Activated CD8-positive, alpha-beta memory T cell treated with anti-CD3 and anti-CD28 coated beads, Interleukin-2, amount 50 U/mL, for 24 hours (primary cell): Measurements from ENCODE around the gene ZNF841.
"Not testable (repeated sequence)": the region's sequence is repeated elsewhere in the genome, so short reads cannot be mapped to it uniquely, and the experiment has no call there.

Experiments
- DNase-seq: peaks from one replicate; pipeline ENCODE4 v3.0.0-alpha.2; 2020; ENCODE audit errors: extremely low read depth

The ZNF841 gene

DNA sequence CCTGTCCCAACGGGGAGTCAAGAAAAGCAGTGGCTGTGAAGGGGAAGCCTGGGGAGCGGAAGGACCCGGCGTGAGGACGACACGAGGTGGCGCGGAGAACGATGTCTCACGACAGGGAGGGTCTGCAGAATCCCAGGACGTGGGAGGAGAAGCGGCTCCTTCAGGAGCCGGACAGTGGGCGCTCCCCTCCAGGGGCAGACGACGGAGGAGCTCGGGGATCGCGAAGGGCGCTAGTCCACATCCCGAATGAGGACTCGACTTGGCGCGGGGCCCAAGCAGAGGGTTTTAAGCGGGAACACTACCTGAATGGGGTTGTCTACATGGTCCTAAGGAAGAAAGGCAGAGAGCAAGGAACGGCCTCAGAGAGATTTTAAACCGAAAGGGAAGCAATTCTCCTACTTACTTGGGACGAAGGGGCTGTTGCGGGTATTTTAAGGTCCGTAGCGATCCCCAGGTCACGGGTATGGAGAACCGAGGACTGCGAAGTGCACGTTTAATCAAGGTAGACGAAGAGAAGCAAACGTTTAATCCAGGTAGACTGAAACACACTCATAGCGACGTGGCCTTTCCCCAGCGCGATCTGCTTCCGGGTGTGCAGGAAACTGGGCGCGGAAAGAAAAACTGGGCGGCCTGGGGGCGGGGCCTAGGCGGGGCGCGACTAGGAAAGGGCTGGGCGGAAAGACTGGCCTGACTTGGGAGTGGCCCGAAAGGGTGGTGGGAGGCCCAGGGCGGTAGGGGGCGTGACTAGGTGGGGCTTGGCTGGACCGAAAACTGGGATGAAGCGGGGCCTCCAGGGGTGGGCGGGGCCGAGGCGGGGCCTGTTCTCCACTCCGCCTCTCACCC is at the start of gene ZNF841:
ZNF841 (minus strand) TSS at position 594 of the 843 bp plus-strand sequence. CDS start 10,964 bp downstream, outside the sequence.
- DNase-seq, result peak; percentile 69

DNA sequence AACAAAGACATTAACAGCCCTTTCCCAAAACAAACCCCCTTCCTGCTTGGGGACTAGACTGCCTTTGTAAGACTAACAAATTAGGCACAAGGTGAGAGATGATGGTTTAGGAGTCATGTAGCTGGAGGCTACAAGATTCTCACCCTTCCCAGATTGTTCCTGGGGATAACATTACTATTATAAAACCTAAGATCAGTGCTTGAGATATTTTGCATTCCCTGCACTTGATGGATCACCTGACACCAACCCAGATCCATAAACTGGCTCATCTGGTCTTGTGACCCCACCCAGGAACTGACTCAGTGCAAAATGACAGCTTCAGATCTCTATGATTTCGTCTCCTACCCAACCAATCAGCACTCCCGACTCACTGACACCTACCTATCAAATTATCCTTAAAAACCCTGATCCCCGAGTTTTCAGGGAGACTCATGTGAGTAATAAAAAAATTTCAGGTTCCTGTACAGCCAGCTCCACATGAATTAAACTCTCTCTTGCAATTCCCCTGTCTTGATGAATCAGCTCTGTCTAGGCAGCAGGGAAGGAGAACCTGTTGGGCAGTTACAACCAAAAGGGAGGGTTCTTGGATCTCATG is 46.5 kb upstream of the ZNF841 start:
- DNase-seq, result no peak

DNA sequence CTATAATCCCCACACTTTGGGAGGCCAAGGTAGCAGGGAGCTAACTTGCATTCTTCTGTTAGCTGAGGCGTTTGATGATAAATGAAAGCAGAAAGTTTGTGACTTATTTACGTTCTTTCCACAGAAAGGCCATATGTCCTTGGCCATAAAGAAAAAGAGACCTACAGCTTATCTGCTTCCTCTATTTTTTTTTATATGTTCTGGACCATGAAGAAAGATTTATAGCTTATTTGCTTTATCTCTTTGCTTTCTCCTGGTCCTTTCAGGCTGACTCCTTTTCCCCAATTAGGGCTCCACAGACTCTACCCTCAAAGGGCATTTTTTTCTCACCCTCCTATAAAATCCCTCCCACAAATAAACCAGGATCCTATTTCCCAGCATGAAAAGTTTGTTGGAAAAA is 45.6 kb upstream of the ZNF841 start:
- DNase-seq, result no peak

DNA sequence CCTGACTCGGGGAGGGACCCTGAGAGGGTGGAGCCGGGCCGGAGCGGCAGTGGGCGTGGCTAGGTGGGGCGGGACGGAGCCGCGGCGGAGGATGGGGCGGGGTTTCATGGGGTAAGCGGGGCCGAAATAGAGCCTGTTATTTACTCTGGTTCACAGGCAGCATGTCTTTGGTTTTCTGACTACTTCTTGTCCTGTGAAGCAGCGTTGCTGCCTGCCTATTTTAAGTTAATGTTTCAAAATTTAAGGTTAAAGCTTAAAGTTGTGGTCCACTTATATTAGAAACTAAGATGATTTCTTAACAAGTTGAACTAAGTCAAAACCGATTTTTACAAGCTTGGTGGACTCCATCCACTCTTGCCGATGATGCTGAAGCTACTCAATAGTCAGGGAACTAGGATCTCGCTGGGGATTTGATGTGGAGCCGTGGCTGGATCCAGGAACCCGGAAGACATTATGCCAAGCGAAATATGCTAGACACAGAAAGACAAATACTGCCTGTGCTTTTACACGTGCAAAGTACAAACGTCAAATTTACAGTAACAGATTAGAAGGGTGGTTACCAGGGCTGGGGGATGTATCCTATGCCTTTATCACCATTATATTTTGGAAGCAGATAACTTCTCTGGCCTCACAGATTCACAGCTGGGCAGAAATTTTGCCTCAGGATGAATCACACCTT is 44.6 kb upstream of the ZNF841 start:
- peak; percentile 95 for DNase-seq

DNA sequence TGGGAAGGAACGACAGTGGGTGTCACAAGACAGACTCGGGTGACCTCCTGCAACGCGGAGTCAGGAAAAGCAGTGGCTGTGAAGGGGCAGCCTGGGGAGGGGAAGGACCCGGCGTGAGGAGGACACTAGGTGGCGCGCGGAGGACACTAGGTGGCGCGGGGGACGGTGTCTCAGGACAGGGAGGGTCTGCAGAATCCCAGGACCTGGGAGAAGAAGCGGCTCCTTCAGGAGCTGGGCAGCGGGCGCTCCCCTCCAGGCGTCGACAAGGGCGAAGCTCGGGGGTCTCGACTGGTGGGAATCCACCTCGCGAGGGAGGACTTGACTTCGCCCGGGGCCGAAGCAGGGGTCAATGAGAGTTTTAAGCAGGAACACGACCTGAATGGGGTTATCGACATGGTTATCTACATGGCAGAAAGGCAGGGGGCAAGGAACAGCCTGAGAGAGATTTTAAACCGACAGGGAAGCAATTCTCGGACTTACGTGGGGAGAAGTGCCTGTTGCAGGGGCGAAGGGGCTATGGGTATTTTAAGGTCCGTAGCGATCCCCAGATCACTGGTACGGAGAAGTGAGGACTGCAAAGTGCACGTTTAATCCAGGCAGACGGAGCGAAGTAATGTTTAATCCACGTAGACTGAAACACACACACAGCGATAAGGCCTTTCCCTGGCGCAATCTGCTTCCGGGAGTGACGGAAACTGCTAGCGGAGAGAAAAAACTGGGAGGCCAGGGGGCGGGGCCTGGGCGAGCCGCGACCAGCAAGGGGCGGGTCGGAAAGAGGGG is 43.9 kb upstream of the ZNF841 start, which contains the start of gene ZNF616:
ZNF616 (minus strand) TSS at position 687 of the 780 bp plus-strand sequence. CDS start 9,426 bp downstream, outside the sequence.
- DNase-seq, result peak; percentile 44

DNA sequence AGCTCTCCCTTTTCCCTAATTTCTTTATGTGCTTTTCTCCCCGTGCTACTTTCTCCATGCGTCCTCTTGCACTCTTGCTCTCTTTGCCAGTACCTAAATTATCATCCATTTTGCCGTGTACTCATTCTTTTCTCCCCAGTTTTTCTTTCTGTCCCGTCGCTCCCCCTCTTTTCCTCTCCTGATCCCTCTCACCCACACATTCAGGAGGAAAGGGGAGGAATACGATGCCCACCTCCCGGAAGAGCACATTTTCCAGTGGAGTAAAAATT is 43.4 kb upstream of the ZNF841 start:
- no peak for DNase-seq

DNA sequence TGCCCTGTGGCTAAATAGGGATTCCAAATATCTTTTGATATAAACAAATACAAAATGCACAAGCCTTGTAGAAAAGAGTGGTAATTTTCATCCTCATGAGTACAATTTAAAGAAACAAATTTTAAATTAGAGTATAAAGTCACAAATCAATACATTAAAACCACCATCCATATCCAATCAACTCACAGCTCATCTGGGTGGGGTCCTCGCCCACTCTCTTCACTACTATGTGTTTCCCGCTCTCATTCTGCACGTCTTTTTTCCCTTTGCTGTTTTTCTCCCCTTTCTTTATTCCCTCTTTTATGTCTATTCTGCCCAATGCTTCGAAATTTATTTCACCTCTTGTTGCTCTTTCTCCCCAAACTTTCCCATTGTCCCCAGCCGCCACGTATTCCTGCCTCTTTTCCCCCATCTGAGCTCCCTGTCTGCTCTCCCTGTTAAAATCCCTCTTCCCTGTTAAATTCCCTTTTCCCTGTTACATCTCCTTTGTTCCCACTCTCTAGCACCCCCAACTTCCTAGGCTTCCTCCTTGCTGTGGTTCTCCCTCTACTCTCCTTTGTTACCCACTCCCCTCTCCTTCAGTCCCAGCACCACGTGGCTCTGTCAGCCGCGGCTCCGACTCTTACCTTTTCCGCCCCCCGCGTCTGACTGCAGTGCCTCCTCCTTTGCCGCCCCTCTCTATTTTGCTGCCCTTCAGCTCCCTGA is 42.9 kb upstream of the ZNF841 start:
- no peak for DNase-seq

DNA sequence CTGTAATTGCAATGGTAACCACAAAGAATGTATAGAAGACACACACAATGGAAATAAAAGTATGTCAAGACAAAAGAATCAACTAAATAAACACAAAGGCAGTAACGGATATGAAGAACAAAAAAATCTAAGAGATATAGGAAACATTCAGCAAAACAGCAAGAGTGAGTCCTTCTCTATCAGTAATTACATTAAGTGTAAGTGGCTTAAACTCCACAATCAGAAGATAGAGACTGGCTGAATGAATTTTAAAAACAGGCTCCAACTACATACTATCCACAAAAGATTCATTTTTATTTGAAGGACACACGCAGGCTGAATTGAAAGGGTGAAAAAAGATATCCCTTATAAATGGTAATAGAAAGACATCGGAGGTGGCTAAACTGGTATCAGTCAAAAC is 24.7 kb upstream of the ZNF841 start:
- DNase-seq, result no peak

DNA sequence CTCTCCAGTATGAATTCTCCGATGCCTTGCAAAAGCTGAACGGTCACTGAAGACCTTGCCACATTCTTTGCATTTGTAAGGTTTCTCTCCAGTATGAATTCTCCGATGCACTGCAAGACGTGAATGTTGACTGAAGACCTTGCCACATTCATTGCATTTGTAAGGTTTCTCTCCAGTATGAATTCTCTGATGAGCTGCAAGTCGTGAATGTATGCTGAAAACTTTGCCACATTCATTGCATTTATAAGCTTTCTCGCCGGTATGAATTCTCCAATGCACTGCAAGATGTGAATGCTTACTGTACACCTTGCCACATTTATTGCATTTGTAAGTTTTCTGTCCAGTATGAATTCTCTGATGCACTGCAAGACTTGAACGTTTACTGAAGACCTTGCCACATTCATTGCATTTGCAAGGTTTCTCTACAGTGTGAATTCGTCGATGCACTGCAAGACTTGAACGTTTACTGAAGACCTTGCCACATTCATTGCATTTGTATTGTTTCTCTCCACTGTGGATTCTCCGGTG is 20.0 kb upstream of the ZNF841 start:
- no peak for DNase-seq

DNA sequence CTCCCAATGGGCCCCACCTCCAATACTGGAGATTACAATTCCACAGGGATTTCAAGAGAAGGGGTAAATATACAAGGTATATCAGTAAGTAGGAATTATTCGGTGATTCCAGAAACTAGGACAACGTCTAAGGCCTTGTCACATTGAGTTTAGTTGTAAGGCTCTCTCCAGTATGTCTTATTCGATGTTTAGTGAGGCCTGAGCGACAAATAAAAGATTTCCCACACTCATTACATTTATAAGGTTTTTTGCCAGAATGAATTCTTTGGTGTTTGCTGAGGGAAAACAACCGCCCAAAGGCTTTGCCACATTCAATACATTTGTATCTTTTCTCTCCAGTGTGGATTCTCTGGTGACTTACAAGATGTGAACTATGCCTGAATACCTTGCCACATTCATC is 19.1 kb upstream of the ZNF841 start:
- DNase-seq, result no peak

DNA sequence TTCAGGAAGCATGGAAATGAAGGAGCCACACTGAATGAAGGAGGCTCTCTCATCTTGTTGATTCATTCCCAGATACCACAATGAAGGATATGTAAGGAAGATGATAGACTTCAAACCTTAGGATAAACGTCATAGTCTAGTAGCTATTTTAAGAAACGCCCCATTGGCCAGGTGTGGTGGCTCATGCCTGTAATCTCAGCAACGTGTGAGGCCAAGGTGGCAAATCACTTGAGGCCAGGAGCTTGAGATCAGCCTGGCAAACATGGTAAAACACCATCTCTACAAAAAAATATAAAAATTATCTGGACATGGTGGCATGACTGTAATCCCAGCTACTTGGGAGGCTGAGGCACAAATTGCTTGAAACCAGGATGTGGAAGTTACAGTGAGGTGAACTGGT is 17.1 kb upstream of the ZNF841 start:
- DNase-seq, result no peak

DNA sequence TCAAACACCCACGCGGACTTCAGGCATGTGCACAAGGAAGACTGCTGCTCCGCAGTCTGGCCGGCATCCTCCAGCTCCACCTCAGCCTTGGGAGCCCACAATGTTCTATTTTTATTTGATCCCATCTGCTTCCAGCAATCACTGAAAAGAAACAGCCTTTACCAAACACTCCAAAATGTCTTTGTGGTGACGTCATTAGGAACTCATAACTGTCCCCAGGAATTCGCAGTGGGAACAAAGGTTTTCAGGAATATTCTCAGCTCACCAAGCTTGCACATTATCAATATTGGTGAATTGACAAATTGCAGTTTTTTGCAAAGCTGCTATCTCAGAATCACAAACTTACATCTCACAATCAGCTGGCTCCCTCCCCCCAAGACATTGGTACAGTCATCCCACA is 15.2 kb upstream of the ZNF841 start:
- DNase-seq, result no peak

DNA sequence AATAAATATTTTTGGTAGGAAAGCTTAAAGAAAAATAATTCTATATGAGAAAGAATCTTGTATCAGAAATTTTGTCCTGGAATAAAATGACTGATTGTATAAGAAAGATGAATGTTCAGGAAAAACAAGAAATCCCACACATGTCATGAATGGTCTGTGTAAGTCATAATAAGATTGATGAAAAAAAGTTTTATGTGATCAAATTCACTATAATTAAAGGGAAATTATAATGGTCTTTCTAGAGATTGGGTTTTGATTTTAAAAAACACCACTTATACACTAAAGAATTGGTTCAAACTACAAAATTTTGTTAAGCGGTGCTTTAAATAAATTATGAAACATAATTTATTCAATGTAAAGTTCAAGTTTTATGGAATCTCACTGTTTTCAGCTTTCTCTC is 7.2 kb upstream of the ZNF841 start:
- DNase-seq, result no peak

DNA sequence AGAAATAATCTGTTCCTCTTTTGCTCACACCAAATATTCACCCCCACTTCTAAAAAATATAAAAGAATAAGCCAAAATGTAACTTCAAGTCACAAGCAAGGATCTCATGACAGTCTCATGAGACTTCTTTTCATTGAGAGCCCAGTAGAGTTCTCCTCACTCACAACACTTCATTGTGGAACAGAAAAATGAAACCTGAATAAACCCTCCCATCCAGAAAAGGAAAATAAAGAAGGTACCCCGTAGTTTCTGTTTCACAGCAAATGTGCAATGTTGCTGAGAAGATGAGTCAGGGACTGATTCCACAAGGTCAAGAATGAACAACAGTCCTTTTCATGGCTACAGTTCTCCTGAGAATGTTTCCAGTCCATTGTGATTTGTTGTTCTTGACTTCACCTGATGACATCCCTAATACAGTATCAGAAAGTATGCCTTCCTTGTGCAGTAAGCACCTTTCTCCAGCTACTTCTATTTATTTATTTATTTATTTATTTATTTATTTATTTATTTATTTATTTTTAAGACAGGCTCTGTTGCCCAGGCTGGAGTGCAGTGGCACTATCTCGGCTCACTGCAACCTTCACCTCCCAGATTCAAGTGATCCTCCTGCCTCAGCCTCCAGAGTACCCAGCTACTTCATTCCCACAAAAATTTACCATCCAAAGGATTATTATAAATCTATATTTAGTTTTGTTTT is 6.4 kb upstream of the ZNF841 start:
- no peak for DNase-seq

DNA sequence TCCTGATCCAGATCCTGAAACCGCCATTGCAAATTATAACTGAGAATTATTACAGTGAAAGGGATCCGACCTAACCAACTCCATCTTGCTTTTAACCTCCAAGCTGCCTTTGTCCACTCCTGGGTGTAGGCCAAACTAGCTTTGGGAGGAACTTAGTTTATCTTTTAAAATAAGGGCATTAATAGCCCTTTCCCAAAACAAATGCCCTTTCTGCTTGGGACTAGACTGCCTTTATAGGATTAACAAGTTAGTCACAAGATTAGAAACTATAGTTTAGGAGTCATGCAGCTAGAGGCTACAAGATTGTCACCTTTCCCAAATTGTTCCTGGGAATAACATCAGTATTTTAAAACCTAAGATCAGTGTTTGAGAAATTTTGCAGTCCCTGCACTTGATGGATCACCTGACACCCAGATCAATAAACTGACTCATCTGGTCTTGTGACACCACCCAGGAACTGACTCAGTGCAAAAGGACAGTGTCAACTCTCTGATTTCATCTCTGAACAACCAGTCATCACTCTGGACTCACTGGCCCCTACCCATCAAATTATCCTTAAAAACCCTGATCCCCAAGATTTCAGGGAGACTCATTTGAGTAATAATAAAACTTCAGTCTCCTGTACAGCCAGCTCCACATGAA is 4.1 kb upstream of the ZNF841 start:
- no peak for DNase-seq

DNA sequence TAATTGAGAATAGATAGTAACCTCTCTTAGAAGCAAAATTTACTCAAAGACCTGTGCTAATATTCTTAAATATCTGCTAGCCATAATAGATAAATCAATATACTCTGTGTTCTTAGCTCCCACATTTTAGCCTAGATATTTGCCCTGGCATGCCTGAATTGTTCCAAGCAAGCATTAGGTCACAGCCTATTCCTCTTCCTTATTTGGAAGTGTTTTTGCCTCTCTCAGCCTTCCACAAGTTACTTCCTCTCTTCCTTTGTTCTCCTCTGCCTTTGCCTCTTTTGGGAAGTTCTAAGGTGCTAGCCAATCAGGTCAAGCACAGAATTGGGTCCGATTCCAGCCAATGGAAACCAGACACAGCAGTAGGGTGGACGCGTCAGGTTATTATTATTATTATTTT is 851 bp upstream of the ZNF841 start:
- not testable (repeated sequence) for DNase-seq

DNA sequence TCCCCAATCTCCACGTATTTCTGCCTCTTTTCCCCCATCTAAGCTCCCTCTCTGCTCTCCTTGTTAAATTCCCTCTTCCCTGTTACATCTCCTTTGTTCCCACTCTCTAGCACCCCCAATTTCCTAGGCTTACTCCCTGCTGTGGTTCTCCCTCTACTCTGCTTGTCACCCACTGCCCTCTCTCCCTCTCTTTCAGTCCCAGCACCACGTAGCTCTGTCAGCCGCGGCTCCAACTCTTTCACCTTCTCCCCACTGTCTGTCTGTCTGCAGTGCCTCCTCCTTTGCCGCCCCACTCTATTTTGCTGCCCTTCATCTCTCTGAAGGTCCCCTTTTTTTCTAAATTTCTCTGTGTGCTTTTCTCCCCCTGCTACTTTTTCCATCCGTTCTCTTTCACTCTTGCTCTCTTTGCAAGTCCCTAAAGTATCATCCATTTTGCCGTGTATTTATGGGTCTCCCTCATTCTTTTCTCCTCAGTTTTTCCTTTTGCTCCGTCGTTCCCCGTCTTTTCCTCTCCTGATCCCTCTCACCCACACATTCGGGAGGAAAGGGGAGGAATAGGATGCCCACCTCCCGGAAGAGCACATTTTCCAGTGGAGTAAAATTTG is 937 bp downstream of the ZNF841 start:
- no peak for DNase-seq

DNA sequence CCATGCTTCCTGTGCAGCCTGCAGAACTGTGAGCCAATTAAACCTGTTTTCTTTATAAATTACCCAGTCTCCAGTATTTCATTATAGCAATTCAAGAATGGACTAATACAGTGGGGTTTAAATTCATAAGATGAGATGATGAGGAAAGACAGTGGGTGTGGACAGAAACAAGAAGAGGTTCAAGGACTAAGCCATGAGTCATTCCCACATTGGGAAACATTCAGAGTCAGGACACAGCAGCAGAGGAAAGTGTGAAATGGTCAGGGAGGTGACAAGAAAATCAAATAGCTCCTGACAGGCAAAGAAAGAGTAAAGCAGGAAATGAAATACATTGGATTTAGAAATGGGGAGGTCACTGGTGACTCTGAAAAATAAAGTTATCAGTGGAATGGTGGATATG is 9.1 kb downstream of the ZNF841 start:
- DNase-seq, result no peak

DNA sequence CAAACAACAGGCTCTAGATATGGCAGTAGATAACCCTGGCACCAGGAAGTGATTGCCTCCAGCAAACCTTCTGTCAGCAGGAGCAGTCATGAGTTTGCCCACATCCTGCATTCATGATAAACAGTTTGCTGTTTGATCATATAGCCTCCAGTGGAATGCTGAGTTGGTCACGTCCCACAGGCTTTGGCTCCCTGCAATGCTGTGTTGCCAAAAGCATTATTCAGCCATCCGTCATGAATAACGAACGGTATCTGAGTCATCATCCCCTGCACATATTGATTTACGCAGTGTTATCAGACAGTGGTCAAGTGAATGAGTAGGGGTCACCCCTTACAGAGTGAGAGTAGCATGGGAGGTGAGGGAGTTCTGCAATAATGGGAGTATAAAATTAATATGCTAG is 25.1 kb downstream of the ZNF841 start:
- DNase-seq, result no peak

DNA sequence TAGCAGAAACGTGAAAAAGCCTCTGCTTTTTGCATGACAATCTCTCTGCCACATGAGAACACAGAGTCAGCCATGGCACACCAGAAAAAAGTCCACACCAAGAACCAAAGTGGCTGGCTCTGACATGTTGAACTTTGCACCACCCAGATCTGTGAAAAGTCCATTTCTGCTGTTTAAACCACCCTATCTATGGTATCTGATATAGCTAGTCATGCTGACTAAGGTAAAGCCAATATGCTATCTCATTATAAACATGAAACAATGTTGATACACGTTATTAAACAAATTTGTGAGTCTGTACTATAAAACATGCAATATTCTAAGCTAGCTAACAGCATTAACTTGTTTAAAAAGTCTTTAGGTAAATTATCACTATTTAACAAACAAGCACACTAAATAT is 25.9 kb downstream of the ZNF841 start:
- no peak for DNase-seq
